Measurements from ENCODE around the gene HEYL.

- TF ChIP-seq CTCF (IDR thresholded peaks at IDR 0.05): no peak
- no peak for TF ChIP-seq POLR2A (IDR thresholded peaks at IDR 0.05)
These were observed 41.3 kb upstream of the HEYL start for GRCh38 chr1:39680751-39681150.
